NCI-H2107 treated with DMSO at 0.1 percent for 48 hours (cell line): Measurements from ENCODE around the gene OPN3.

Experiments
- DNase-seq: peaks from one replicate; lab custom pipeline; 2025; ENCODE audit not compliant: unreplicated experiment; lab: John Stamatoyannopoulos, UW

Gene OPN3

DNA sequence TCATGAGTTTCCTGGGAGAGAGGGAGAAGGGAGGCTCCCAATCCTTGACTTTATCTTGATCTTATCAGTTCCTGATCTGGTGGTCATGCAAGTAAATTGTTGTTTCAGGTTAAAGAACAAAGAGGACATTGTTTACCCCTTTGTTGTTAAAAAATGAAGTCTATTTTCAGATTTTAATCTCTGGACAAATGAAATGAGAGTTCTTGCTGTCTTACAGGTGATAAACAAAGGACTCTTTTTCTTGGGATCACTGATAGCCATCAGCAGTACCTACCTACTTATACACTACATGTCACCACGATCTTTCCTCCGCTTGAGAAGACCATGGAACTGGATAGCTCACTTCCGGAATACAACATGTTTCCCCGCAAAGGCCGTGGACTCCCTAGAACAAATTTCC lies 48.4 kb downstream of the OPN3 start:
- DNase-seq = no peak

DNA sequence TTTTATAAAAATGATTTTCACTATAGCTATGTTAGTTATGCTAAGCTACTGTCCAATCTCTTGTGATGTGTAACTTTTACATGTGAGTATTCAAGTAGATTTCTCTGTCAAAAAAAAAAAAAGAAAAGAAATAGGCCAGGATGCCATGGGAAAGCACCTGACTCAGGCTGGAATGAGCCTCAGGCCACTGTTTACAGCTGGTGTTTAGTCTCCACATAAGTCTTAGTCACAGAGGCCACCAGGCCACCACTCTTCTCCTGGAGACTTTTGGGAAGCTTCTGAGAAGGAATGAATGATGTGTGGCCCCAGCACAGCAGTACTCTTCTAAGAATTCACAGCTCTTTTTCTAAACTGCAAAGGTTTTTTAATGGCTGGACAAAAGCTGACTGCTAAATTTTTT lies 48.9 kb downstream of the OPN3 start:
- no peak for DNase-seq

DNA sequence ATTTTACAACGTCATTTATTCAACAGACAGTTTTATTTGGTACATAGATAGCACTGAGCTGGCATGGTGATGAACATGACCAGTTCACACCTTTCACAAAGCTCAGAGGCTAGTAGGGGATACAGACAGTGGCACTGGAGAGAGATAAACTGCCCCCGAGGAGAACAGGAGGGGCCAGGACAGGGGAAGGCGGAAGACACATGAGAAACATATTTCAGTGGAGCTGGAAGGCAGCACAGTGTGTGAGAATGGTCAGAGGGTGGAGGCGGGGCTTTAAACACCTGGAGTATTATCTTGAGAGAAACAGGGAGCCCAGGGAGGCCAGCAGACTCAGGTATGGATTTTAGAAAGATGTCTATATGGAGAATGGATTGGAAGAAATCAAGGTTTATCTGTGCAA lies 49.5 kb downstream of the OPN3 start:
- no peak for DNase-seq

DNA sequence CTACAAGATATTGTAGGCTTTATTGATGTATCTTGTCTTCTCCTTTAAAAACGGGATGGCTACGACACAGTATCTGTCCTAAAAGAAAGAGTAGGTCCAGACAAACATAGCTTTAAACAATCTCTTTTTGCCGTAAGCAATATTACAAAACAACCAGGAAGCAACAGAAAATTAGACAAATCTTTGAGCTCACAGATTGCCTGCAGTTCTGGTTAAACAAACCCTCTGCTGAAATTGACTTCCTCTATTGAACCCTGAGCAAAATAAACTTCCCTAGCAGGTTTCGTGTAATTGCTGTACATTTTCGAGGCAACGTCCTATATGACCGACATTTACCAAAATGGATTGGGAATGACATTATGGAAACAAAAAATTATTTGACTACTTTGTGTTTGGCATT lies 50.6 kb downstream of the OPN3 start:
- DNase-seq = no peak

DNA sequence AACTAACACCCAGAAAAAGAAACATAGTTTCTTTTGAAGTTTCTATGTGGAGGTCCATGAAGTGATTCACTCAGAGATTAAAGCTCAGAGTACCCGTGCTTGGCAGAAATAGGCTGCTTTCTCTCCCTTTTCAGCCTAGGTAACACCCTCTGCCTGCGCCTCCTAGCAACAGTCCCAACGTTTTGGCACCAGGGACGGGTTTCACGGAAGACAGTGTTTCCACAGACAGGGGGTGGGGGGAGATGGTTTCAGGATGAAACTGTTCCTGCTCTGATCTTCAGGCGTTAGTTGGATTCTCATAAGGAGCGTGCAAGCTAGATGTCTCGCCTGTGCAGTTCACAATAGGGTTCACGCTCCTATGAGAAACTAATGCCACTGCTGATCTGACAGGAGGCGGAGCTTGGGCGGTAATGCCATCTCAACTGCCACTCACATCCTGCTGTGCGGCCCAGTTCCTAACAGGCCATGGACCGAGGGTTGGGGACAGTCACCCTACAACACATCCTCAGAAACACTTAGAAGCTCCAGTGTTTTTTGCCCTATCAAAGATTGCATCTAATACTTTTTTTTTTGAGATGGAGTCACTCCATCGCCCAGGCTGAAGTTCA lies 53.2 kb downstream of the OPN3 start:
- no peak for DNase-seq

DNA sequence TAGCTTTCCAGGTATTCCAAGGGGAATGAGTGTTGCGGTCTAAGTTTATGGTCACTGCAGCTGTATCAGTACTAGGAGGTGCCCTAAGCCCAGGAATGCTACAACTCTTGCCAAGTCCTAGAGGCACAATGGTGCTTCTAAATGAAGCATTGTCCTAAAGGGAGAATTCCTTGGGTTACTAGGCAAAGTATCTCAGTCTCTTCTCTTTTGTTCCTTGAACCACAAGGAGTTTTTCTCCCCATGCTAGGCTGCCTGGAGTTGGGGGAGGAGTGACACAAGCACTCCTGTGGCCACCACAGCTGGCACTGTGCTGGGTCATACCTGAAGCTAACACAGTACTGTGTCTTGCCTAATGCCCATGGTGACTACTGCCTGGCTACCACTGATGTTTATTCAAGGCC lies 57.2 kb downstream of the OPN3 start:
- no peak for DNase-seq

DNA sequence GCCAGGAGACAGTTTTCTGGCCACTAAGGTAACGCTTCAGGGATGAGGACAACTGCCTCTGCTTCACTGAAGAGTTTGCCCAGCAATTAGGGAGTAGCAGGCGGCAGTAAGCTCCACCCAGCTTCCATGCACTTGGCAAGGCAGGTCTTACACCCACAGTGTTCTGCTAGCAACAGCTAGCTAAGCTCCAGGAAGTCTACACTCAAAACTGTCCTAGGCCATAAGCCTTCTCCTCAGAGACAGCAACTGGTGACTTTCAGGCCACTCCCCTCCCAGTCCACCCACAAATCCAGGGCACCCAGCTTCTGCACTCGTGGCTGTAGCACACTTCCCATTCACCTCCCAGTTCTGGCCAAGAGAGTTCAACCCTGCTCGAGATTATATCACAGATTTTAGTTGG lies 60.7 kb downstream of the OPN3 start:
- DNase-seq = no peak

DNA sequence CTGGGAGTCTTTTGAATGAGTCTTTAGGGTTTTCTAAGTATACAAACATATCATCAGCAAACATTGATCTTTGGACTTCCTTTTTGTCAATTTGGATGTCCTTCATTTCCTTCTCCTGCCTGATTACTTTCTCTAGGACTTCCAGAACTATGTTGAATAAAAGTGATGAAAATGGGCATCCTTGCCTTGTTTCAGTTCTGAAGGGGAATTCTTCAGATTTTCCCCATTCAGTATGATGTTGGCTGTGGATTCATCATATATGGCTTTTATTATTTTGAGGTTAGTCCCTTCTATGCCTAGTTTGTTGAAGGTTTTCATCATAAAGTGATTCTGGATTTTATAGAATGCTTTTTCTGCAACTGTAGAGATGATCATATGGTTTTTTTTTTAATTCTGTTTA lies 66.0 kb downstream of the OPN3 start:
- no peak for DNase-seq

DNA sequence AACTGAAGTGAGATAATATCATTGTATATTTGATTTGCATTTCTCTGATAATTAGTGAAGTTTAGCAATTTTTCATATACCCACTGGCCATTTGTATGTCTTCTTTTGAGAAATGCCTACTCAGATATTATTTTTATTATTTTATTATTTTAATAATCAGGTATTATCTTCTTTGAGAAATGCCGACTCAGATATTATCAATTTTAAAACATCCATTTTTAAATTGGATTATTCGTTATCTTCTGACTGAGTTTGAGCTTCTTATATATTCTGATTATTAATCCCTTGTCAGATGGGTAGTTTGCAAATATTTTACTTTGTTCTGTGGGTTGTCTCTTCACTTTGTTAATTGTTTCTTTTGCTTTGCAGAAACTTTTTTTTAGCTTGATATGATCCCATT lies 70.3 kb downstream of the OPN3 start:
- DNase-seq = no peak

DNA sequence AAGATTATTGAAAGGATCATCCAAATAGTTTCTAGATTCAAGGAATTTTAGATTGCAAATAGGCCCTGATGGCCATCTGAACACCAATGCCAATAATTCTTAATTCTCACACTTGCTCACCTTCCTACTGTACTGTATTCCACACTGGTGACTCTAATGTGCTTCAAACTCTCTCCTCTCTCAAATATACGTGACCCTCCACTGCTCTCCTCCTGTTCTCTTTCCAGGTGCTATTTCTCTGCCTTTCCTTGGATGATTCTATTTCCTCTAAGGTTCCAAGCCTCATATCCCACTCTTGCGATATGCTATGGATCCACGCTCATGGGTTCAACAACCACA lies 79.4 kb downstream of the OPN3 start:
- no peak for DNase-seq

DNA sequence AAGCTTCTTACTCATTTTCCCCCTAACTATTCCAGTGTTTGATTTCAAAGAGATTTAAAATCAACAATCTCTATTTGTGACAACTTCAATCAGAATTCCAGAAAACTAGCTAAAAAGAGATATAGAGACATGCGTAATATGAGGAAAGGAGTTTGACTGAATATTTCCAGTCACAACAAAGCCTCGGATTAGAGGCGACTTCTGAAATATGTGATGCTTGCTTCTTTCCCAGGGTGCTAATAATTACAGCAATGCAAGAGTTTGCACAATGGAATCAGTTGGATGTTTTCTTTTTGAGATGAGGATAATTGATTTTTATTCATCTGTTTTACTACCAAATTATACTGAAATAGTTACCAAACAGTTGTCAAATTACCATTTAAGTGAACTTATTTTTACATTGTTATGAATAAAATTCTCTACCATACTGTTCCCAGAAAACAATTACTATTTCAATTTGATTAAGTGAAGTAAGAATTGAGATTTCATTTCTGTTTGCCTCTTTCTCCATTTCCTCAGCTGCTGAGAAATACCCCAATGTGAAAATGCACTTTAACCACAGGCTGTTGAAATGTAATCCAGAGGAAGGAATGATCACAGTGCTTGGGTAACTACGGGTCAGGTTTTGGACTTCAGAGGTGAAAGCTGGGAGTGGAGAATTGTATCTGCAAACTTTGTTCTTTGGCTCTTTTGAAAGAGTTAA lies 79.9 kb downstream of the OPN3 start:
- DNase-seq = no peak

DNA sequence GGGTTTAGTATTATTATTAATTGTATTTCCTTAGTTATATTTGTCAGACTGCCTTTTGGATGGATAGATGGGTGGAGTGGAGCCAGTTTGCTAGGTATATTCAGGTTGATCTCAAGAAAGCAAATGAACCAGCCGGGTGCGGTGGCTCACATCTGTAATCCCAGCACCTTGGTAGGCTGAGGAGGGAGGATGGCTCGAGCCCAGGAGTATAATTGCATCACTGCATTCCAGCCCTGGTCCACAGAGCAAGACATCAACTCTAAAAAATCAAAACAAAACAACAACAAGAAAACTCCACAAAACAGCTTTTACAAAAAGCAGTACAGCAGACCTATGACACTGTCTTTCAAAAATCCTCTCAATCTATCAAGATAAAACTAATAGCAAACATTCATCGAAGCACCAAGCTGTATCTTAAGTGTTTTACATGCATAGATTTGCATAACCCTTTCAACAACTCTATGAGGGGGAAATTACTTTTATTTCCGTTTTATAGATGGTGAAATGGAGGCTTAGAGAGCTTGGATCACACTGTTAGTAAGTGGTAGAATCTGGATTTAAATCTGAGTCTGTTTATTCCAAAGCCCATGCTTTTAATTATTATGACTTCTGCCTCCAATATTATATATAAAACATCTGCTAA lies 82.5 kb downstream of the OPN3 start:
- DNase-seq = no peak

DNA sequence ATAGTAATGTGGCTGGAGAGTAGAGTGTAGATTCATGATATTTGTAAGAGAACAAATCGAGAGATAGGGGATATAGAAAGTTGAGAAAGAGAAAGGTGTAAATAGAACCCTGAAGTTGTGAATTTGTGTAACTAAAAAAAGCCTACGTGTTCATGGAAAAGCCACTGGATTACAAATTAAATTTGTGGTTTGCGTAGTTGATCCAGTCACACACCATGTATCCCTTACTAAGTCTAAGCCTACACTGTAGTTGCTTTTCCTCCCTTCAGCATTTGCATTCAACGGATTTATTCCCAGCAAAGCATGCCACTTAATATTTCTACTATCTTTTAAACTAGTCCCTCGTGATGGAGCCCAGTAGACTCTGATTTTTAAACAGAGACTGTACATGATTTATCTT lies 83.1 kb downstream of the OPN3 start:
- no peak for DNase-seq

DNA sequence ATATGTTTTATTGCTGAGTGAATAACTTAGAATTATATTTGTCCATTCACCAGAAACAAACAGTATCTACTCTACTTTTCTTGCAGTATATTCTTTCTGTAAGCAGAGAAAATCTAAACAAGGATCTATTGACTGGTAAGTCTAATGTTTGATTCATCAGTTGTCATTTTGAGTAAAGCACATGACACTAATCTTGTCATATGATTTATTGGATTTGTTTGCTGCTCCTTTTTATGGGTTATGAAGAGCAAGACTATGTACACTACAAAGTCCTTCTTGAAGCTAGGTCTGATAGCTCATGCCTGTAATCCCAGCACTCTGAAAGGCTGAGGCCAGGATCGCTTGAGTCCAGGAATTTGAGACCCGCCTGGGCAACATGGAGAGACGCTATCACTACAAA lies 84.6 kb downstream of the OPN3 start:
- no peak for DNase-seq

DNA sequence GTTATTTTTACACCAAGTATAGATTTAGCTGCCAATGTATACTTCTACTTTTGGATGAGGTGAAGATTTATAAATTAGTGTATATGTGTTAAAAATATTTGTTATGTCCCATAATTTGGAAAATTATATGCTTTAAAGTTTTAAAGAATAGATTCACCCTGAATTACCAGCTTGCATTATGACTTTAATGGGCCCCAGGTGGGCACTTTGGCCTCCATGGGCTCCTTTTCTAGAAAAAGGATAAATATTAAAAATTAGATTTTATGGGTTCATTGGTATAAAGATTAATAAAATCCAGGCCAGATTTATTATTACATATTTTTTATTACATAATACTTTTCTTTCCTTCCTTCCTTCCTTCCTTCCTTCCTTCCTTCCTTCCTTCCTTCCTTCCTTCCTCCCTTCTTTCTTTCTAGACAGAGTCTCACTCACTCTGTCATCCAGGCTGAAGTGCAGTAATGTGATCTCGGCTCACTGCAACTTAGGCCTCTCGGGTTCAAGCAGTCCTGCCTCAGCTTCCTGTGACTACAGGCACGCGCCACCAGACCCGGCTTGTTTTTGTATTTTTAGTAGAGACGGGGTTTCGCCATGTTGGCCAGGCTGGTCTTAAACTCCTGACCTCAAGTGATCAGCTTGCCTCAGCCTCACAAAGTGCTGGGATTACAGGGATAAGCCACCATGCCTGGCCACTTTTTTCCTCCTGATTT lies 86.1 kb downstream of the OPN3 start:
- DNase-seq = no peak

DNA sequence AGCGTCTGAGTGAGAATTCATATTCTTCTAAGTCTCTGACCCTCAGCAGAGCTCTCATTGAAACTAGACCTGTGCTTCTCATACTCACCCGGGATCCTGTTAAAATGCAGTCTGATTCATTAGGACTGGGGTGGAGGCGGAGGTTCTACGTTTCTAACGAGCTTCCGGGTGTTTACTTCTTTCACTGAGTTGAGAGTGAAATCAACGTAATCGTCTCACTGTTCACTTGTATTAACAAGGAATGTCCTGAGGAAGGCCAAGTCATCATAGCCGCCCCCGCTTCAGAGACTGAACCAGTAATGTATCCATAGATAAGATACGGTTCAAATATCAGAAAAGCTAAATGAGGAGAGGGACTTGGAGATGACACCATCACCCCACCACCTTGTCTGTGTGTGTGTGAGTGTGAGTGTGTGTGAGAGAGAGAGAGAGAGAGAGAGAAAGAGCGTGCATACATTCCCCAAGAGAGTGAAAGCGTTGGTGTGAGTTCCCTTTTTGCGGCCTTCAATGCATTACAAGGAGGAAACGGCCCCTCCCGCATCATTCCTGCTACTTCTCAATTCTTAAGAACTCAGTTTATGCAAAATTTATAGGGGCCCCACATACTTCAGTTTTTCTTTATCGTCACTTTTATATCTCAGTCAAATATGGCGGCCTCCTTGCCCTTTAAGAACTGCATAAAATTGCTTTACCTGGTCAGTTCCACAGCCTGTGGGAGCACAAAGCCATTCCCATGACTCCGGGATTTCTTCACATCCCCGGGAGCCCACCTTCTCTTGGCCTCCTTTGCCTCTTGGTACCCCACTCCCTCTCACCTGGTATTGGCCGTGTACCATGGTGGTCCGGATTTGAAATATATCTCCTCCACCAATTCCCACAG lies 88.2 kb downstream of the OPN3 start:
- DNase-seq = no peak

DNA sequence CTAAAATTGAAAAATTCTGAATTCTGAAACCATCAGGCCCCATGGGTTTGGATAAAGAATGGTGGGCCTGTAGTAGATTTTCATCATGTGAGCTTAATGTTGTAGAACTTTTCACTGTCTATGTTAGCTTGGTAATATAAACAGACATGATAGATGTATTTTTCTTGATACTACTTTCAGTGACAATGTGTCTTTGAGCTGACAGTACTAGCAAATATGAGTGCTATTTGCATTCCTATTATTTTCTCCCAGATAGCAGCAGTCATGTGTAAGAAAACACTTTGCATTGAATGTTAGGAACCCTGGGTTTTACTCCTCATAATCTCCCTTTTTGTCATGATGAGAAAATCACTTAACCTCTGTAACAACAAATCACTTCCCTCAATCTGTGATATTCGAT lies 89.9 kb downstream of the OPN3 start:
- DNase-seq = no peak

DNA sequence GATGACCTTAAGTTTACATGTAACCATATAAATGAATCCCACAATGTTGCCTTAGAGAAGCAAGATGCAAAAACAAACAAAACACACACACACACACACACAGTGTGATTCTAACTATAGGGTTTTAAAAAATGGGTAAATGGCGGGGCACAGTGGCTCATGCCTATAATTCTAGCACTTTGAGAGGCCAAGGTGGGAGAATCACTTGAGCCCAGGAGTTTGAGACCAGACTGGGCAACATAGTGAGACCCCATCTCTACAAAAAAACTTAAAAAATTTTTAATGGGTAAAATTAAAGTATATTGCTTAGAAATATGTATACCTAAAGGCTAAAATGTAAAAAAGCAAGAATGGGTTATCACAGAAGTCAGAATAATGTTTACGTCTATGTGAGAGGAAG lies 92.2 kb downstream of the OPN3 start:
- no peak for DNase-seq
